ENCODE results near the gene TMC3. TPM values are rescaled to one million over a fixed set of nuclear protein-coding genes. Genes with fewer than 3 reads are reported as not detected.
"Not testable (repeated sequence)": the region's sequence is repeated elsewhere in the genome, so short reads cannot be mapped to it uniquely, and the experiment has no call there.

TMC3 gene
- total and polyA plus RNA-seq, 9 donors, result 0.05 to 0.23 TPM; not detected in 7

GRCh38 chr15:81418444-81418843 is 44.4 kb upstream of the TMC3 start:
- 52 to 60% (median 58%) methylated on average over 7 of the region's 7 CpGs for WGBS, 3 donors
- DNase-seq, result no peak
- no peak overlapping the region for H3K27ac ChIP-seq

GRCh38 chr15:81414274-81414968 is 40.4 kb upstream of the TMC3 start:
- H3K36me3 ChIP-seq; DNase-seq; H3K4me1 ChIP-seq (ENCODE audit: insufficient read depth); intact Hi-C loops (cut with DNase I); H3K4me3 ChIP-seq; H3K27ac ChIP-seq; H3K27me3 ChIP-seq; H3K9me3 ChIP-seq: not testable (repeated sequence)
- WGBS, 3 donors, result 82 to 84% (median 84%) methylated on average over 12 of the region's 12 CpGs

More at GRCh38 chr15:81418444-81418843, 44.4 kb upstream of the TMC3 start:
- Histone ChIP-seq H3K4me3 (no peak overlapping the region), H3K9me3 (no peaks in the 10 kb centered on the region), H3K4me1 (ENCODE audit: insufficient read depth) (no peaks in the 10 kb centered on the region), H3K27me3 (no peaks in the 10 kb centered on the region), H3K36me3 (no peaks in the 10 kb centered on the region)
- TF ChIP-seq CTCF (IDR thresholded peaks at IDR 0.05) (no peak), POLR2A (IDR thresholded peaks at IDR 0.05) (no peak), EP300 (IDR thresholded peaks at IDR 0.05) (no peak)
- intact Hi-C loops (cut with DNase I), result no loop called here

- WGBS, 3 donors, result 94 to 96% (median 95%) methylated on average over 32 of the region's 32 CpGs
- TF ChIP-seq CTCF (IDR thresholded peaks at IDR 0.05), result no peak
- no peak for TF ChIP-seq EP300 (IDR thresholded peaks at IDR 0.05)
- no peak for TF ChIP-seq POLR2A (IDR thresholded peaks at IDR 0.05)
- Histone ChIP-seq H3K4me1 (ENCODE audit: insufficient read depth) (no peaks in the 10 kb centered on the region), H3K9me3 (no peaks in the 10 kb centered on the region), H3K27ac (no peak overlapping the region), H3K27me3 (no peaks in the 10 kb centered on the region), H3K4me3 (no peak overlapping the region), H3K36me3 (no peaks in the 10 kb centered on the region)
- intact Hi-C loops (cut with DNase I), result no loop called here
- no peak for DNase-seq
Measured at GRCh38 chr15:81413851-81414250, 39.8 kb upstream of the TMC3 start.

- Histone ChIP-seq H3K9me3 (no peaks in the 10 kb centered on the region), H3K4me1 (ENCODE audit: insufficient read depth) (no peaks in the 10 kb centered on the region), H3K27me3 (no peaks in the 10 kb centered on the region), H3K4me3 (no peak overlapping the region), H3K27ac (no peak overlapping the region), H3K36me3 (no peaks in the 10 kb centered on the region)
- TF ChIP-seq EP300 (IDR thresholded peaks at IDR 0.05), result no peak
- TF ChIP-seq CTCF (IDR thresholded peaks at IDR 0.05), result no peak
- TF ChIP-seq POLR2A (IDR thresholded peaks at IDR 0.05), result no peak
- no peak for DNase-seq
- WGBS, 3 donors, result 73 to 76% (median 76%) methylated on average over 5 of the region's 5 CpGs
- intact Hi-C loops (cut with DNase I), result no loop called here
Measured at GRCh38 chr15:81411969-81412633, 38.1 kb upstream of the TMC3 start.

GRCh38 chr15:81411051-81411450 is 37.0 kb upstream of the TMC3 start:
- WGBS, 3 donors, result 76 to 91% (median 80%) methylated on average over 2 of the region's 2 CpGs
- H3K27ac ChIP-seq, result no peak overlapping the region
- no peaks in the 10 kb centered on the region for H3K4me1 ChIP-seq (ENCODE audit: insufficient read depth)
- intact Hi-C loops (cut with DNase I), result no loop called here
- H3K36me3 ChIP-seq, result no peaks in the 10 kb centered on the region
- H3K27me3 ChIP-seq, result no peaks in the 10 kb centered on the region
- H3K4me3 ChIP-seq, result no peak overlapping the region
- TF ChIP-seq CTCF (IDR thresholded peaks at IDR 0.05), result no peak
- no peak for TF ChIP-seq EP300 (IDR thresholded peaks at IDR 0.05)
- no peak for TF ChIP-seq POLR2A (IDR thresholded peaks at IDR 0.05)
- no peak for DNase-seq
- H3K9me3 ChIP-seq, result no peaks in the 10 kb centered on the region
